IPS DF 4.7 (cell line): ENCODE data around the gene NOMO2.
"Not testable (repeated sequence)": the region's sequence is repeated elsewhere in the genome, so short reads cannot be mapped to it uniquely, and the experiment has no call there.

Experiments used
- DNase-seq: peaks from one replicate; pipeline ENCODE4 v3.0.0-alpha.2; 2013; ENCODE audit warnings: low spot score; ENCODE audit errors: extremely low read depth

NOMO2 gene

DNA sequence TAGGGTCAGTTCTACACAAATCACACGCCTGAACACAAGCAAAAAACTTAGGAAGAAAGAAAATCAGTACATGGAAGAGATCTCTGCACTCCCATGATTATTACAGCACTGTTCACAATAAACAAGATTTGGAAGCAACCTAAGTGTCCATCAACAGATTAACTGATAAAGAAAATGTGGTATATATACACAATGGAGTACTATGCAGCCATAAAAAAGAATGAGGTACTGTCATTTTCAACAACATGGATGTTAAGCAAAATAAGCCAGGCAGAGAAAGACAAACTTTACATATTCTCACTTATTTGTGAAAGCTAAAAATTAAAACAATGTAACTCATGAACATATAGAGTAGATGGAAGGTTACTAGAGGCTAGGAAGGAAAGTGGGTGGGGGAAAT is 16.0 kb upstream of the NOMO2 start:
- DNase-seq: not testable (repeated sequence)

DNA sequence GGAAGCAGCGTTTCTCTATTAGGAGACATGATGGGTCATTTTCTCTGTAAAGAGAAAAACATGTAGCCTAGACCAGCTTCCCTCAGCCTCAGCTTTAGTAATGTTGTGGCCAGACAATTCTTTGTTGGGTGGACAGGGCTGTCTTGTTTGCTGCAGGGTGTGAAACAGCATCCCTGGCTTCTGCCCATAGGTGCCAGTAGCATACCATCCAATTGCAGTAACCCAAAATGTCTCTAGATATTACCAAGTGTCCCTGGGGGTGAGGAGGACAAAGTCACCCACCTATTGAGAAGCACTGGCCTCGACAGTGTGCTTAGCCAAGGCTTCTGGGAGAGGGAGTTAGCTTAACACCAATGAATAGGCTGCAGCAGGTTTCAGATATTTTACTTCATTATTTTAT is 14.0 kb upstream of the NOMO2 start:
- DNase-seq: not testable (repeated sequence)

DNA sequence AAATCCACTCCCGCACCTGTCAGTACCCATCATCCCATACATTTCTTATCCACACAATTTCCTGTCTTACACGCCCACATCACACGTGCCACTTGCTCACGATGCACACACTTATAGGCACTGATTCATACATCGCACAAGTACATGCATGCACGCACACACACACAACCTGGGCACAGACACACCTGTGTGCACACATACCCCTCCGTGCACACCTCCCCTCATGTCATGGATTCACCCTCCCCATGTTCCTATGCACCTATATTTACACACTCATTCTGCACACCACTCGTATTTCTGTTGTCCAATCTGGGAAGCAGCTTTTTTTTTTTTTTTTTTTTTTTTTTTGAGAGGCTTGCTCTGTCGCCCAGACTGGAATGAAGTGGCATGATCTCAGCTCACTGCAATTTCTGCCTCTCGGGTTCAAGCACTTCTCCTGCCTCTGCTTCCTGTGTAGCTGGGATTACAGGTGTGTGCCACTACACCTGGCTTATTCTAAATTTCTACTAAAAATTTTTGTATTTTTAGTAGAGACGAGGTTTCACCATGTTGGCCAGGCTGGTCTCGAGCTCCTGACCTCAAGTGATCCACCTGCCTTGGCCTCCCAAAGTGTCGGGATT is 13.5 kb upstream of the NOMO2 start:
- DNase-seq: not testable (repeated sequence)

DNA sequence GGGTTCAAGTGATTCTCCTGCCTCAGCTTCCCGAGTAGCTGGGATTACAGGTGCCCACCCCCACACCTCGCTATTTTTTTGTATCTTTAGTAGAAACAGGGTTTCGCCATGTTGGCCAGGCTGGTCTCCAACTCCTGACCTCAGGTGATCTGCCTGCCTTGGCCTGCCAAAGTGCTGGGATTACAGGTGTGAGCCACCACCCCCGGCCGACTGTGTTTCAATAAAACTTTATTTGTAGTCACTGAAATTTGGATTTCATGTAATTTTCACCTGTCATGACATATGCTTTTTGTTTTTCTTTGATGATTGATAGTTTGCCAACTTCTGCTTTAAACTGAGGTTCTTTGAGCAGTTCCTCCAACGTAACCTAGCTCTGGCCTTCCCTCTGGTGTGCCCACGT is 12.0 kb upstream of the NOMO2 start:
- DNase-seq: not testable (repeated sequence)

DNA sequence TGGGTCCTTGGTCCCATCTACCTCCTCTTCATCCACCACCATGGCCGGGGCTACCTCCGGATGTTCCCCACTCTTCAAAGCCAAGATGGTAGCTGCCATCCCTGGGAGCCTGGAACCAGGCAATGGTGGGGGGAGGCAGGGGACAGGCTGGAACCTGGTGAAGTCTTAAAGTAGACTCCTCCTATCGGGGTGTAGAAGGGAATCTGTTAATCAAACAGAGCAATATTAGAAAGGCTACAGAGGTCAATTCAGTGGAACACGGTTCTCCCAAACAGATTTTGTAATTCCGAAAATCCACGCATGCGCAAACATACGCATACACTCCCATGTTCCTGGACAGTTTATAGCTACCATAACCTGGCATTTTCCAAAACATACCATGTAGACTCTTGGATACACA is 11.1 kb upstream of the NOMO2 start:
- not testable (repeated sequence) for DNase-seq

DNA sequence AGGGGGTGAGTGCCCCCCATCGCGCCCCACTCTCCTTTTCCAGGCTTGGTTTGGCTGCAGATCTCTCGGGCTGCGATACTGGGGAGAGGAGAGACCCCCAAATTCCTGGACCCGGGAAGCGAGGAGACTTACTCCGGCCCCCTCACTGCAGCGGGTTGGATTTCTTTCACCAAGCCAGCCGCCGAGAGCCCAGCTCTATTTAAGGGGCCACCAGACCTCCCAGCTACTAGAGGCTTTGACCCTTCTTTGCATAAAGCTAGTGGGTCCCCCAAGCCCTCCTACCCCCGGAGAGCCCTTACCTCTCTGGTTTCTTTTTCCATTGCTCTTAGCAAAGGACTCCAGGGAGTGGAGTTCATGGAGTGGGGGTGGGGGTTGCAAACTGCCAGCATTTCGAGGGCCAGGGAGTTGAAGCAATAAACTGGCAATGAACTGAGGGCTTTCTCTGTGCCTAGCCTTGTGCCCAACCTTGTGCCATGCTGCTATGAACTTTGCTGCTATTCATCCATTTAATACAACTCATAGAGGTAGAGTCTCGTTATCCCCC is 9.5 kb upstream of the NOMO2 start:
- not testable (repeated sequence) for DNase-seq

DNA sequence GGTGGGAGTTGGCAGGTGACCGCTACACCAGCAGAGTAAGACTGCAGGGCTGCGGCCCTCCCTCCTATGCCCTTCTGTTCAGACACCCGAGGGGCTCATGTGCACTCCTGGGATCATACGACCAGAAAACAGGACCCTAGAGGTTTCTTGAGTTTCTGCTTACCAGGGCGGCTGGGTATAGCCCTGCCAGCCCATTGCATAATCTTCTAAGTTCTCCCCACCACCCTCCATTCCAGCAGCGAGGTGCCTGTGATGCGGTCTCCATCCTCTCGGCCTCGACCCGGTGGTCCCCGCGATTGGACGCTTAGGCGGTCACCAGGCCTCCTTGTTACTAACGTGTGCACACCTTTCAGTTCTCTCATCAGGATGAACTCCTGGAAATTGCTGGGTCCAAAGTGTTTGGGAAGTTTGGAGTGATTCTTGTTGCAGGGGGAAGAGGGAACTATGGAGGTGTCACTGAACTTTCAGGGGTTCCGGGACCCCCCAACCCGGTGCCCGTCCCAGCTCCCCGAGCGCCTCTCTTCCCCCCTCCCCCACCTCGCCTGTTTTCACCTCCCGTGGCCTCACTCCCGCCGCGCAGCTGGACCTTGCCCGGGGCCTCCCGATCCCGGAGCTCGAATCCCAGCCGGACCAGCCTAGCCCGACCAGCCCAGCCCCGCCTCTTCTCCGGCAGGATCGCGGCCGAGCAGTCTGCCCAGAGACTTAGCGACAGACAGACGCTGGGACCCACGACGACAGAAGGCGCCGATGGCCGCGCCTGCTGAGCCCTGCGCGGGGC is 8.8 kb upstream of the NOMO2 start:
- not testable (repeated sequence) for DNase-seq

DNA sequence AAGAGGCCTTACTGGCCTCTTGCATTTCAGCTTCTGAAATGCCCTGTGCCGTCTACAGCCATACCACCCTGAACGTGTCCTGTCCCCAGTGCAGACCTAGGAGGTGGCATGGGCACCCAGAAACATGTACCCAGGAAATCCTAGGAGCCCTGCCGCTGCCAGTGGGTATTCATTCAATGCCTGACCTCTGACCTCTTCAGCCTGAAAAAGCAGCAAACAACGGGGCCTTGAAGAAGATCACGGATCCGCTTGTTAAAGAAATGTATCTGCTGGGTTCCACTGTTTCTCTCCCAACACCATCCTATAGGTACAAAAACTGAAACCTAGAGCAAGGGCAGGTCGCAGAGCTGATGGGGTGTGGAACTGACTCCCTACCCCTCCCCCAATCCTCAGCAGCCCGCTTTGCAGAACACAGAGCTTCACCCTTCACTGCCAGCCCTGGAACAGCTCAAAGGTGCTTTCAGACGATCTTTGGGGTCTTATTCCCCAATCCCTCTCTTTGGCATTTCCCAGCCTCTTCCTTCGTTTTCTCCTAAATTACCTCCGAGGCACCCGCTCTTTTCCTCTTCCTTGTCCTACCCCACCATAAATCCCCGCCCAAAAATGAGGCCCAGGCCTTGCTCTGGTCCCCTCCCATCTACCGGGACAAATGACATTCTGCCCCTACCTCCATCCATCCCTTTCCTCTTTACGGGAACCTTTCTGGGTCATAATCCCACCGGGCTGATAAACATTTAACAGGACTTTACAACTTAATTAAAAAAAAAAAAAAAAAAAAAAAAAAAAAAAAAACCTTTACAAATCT is 1.3 kb downstream of the NOMO2 start:
- not testable (repeated sequence) for DNase-seq

DNA sequence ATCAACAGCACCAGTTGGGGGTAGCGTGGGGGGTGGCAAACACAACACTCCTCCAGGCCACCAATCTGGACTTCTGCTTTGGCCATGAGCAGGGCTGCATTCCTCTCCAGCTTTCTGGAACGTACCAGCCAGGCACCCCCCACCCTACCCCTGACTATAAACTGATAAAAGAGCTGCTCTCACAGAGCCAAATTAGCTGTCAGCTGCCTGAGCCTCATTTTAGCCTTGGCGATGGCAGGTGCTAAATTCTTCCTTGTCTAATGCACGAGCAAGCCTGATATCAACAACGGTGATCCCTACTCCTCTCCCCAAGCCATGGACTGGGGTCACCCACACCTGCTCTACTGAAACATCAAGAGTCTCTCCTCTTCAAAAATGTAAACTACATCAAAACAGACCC is 8.2 kb downstream of the NOMO2 start:
- DNase-seq: not testable (repeated sequence)

DNA sequence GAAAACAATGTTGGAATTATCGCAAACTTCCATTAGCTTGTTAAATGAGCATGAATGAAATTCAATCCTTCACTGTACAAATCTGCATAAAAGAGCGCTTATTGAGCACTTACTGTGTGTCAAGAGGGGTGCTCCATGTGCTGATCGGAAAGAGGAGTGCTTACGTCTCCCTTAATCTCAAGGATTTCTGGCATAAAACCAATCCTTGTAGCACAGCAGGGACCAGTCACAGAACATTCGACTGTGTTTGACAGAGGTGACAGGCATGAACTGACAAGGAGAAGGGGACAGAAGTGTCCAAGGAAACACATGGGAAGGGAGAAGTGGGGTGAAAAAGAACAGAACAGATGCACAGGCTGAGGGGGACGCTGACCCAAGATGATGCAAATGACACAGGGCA is 14.5 kb downstream of the NOMO2 start:
- DNase-seq: not testable (repeated sequence)

DNA sequence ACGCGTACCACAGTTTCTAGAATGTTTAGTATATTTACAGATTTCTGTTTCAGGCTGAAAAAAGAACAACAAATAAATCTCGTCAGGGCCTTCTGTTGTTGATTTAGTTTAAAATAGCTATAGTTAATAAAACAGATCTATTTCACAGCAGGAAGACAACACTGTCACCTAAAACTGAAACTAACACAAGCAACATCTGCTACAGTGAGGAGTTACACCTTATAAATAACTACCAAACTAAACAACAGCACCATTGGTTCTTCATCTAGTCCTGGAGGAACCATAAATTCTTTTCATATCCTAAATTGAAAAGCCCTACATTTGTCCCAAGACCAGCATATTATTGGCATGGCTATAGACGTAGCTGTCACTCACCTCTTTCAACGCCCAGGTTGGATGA is 15.0 kb downstream of the NOMO2 start:
- DNase-seq: not testable (repeated sequence)

DNA sequence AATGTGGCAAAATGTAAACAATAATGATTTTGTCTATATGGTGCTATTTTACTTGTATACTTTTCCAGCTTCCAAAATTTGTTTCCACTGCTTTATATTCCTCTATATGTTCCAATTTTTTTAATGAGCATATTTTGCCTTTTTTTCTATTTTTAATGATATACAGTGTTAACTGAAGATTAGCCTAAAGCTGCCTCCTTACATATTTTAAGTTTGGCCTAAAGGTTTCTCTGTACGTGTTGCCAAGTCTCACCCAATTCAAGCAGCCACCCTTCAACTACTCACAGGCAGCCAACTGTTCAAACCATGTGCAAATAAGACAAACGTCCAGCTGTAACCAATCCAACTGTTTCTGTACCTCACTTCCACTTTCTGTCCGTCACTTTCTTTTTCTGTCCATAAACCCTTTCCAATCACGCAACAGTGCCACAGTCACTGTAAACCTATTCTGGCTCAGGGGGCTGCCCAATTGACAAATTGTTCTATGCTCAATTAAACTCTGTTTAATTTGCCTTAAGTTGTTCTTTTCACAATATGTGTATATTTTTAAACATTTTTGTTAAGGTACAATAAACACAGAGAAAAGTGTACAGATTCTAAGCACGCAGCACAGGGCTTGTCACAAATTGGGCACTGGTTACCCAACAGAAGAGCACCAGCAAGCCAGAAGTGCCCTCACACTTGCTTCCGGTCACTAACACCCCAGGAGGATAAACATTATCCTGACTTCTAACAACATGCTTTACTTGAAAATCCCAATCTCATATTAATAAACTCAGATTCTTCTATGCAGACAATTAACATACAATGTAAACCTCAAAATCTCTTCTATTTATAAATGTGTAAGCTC is 17.4 kb downstream of the NOMO2 start:
- DNase-seq: not testable (repeated sequence)

DNA sequence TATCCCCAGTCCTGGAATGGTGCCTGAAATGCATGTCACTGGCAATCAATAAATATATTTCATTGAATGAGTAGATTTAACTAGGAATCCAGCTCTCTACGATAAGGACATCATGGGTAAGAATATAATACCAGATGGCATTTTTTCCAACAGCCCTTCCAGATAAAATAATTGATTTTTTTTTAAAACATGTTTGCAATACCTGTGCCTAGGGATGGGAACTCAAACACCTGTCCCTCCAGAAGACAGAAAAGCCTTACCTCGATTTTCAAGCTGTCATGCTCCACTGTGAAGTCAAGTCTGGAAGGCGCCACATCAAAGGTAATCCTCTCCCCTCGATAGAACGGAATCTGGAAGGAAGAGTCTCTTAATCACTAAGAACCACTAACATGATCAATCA is 20.0 kb downstream of the NOMO2 start:
- not testable (repeated sequence) for DNase-seq

DNA sequence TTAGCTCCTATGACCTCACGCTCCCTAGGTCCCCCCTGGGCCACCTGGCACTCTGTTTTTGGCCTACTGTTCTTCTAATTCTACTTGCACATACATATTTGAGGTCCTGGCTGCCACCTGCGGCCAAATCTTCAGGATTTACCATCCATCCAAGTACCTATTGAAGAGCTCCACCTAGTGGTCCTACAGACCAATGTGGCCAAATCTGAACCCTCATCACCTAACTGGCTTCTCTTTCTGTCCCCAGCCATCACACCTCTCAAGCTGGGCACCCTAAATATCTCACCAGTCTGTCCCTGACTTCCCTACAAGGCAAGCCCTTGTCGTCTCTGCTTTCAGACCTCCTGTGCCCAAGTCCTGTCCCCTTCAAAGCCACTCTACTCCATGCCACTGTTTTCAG is 24.9 kb downstream of the NOMO2 start:
- not testable (repeated sequence) for DNase-seq

DNA sequence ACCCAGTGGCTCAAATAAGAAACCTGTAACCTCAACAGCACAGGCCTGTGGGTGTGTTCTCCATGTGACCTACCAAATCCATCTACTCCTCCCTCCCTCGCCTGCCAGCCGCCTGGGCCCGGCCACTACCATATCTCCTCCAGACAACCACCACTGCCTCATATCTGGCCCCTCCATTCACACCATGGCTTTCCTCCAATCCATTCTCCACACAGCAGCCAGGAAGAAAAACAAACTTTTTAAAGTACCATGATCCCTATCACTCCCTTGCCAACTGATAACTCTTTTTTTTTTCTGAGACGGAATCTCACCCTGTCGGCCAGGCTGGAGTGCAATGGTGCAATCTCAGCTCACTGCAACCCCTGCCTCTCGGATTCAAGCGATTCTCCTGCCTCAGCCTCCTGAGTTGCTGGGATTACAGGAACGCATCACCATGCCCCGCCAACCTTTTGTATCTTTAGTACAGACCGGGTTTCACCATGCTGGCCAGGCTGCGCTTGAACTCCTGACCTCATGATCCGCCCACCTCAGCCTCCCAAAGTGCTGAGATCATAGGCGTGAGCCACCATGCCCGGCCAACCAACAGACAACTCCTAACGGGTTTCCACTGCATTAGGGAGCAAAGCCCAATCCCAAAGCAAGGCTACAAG is 26.3 kb downstream of the NOMO2 start:
- DNase-seq: not testable (repeated sequence)

DNA sequence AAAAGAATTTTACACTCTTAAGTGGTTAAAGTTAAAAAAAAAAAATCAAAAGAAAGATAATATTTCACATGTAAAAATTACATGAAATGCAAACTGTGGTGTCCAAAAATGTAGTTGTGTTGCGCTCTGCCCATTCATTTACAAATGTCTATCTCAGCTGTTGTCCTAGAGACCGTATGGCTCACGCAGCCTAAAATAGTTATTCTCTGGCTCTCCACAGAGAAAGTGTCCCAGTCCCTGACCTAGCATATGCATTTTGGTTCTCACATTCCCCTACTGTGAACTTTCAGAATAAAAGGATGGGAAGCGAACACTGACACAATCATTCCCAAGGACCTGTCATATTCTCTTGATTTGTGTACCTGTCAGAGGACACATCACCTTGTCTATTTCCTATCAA is 27.6 kb downstream of the NOMO2 start:
- not testable (repeated sequence) for DNase-seq

DNA sequence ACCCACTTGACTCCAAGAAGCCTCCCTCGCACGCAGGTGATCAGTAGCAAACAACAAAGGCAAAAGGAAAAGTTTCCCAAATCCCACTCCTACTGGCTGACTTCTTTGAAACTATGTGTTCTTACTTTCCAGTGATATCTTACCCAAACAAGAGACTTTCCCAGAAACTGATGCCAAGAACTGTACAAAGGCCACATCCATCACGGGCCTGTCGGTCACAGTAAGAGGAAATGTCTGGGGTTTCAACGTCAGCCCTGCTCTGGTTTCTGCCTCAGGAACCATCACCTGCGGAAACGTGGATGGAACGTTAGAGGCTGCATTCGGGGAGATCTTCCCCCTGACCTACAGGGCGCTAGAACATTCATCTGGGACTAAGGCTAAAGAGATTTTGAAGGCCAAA is 30.6 kb downstream of the NOMO2 start:
- DNase-seq: not testable (repeated sequence)

DNA sequence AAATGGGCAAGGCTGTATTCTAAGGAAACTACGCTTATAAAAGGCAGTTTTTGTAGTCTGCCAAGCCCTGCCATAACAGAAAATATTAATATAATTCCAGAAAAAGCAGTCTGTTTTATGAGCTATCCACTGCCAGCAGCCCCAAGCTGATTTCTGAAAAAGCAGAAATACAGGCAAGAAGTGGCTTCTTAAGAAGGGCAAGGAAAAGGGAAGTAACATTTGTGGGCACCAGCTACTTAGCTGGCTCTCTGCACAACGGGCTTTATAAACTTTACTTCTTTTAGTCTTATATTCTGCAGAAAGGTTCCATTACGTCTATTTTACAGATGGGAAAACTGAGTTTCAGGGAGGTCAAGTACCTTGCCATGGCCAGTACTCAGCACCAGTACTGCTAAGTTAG is 31.6 kb downstream of the NOMO2 start:
- DNase-seq: not testable (repeated sequence)

DNA sequence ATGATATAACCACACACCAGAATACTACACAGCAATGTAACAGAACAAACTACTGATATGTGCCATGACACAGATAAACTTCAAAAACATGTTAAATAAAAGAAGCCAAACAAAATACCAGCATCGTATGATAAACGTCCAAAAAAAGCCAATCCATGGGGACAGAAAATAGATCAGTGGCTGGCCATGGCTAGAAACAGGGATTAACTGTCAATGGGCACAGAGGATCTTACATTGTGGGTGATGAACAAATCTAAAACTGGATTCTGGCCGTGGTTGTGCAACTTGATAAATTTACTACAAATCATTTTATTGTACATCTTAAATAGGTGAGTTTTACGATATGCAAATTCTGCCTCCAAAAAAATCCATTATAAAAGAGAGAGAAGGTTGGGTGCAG is 35.4 kb downstream of the NOMO2 start:
- not testable (repeated sequence) for DNase-seq

DNA sequence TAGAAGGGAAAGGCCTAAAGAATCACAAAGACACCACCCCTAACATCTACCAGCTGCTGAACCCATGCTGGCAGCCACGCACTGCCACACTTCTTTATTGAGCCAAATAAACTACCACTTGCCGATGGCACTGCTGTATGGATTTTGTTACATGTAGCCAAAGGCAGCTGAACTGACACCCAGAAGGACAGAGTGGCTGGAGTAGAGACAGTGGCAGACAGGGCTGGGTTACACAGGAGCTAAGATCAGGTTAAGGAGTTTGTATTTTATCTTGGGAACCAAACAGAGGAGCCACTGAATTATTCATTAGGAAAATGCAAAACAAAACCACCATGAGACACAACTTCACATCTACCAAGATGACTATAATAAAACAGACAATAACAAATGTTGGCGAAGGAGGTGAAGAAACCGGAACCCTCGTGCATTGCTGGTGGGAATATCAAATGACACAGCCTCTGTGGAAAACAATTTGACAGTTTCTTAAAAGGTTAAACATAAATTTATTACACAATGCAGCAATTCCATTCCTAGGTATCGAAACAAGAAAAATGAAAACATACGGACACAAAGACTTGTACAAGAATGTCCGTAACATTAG is 35.9 kb downstream of the NOMO2 start:
- DNase-seq: not testable (repeated sequence)
